Measurements from ENCODE around the gene RPUSD2.

Gene RPUSD2

GRCh38 chr15:40618906-40619305, 49.8 kb downstream of the RPUSD2 start:
- no peak overlapping the region for H3K9ac ChIP-seq (ENCODE audit: low read length in 2 of 2)
- no peak overlapping the region for H3K4me3 ChIP-seq (ENCODE audit: low read length in 2 of 2)

DNA sequence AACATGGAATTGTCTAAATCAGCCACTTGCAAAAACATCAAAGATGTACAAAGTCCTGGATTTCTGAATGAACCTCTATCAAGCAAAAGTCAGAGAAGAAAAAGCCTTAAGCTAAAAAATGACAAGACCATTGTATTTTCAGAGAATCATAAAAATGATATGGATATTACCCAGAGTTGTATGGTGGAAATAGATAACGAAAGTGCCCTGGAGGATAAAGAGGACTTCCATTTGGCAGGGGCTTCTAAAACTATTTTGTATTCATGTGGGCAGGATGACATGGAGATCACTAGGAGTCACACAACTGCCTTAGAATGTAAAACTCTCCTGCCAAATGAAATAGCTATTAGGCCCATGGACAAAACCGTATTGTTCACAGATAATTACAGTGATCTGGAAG, 54.3 kb downstream of the RPUSD2 start:
- H3K36me3 ChIP-seq (ENCODE audit: control insufficient read depth in 2 of 2, insufficient read depth in 2 of 2, low read length in 2 of 2) = no peaks in the 10 kb centered on the region
- H3K4me3 ChIP-seq (ENCODE audit: low read length in 2 of 2) = no peak overlapping the region

More at GRCh38 chr15:40618906-40619305, 49.8 kb downstream of the RPUSD2 start:
- H3K9me3 ChIP-seq (ENCODE audit: control insufficient read depth in 2 of 2, low read length in 2 of 2) = no peaks in the 10 kb centered on the region
- no peaks in the 10 kb centered on the region for H3K4me1 ChIP-seq (ENCODE audit: control insufficient read depth, insufficient read depth, low read length)
- H3K27me3 ChIP-seq (ENCODE audit: control insufficient read depth in 1 of 2, insufficient read depth in 2 of 2, low read length in 2 of 2) = no peaks in the 10 kb centered on the region
- H3K27ac ChIP-seq (ENCODE audit: low read length) = no peak overlapping the region
- no peaks in the 10 kb centered on the region for H3K36me3 ChIP-seq (ENCODE audit: control insufficient read depth in 2 of 2, insufficient read depth in 2 of 2, low read length in 2 of 2)

More for the DNA sequence above, 54.3 kb downstream of the RPUSD2 start:
- no peak overlapping the region for H3K27ac ChIP-seq (ENCODE audit: low read length)
- no peaks in the 10 kb centered on the region for H3K9me3 ChIP-seq (ENCODE audit: control insufficient read depth in 2 of 2, low read length in 2 of 2)
- H3K4me1 ChIP-seq (ENCODE audit: control insufficient read depth, insufficient read depth, low read length) = no peaks in the 10 kb centered on the region
- no peak overlapping the region for H3K9ac ChIP-seq (ENCODE audit: low read length in 2 of 2)
- H3K27me3 ChIP-seq (ENCODE audit: control insufficient read depth in 1 of 2, insufficient read depth in 2 of 2, low read length in 2 of 2) = no peaks in the 10 kb centered on the region

All from stomach smooth muscle (tissue), 2 donors.